Inflammatory macrophage treated with lipopolysaccharide for 4 hours (primary cell): ENCODE measurements around the gene PON2.
"Not testable (repeated sequence)": the region's sequence is repeated elsewhere in the genome, so short reads cannot be mapped to it uniquely, and the experiment has no call there.

Experiments used
- DNase-seq: peaks from one replicate; pipeline ENCODE4 v3.0.0-alpha.2; 2020

The PON2 gene

GRCh38 chr7:95398155-95398940 lies 36.5 kb downstream of the PON2 start:
- DNase-seq = no peak

GRCh38 chr7:95397381-95397780 lies 37.4 kb downstream of the PON2 start:
- DNase-seq = no peak

GRCh38 chr7:95396136-95397032 lies 38.4 kb downstream of the PON2 start, which contains the start of gene PON3:
TSS of gene PON3 (minus strand) at chr7:95396375. CDS start at chr7:95396350, 25 bp downstream.
- DNase-seq = peak; percentile 10

GRCh38 chr7:95395755-95396135 lies 39.1 kb downstream of the PON2 start:
- no peak for DNase-seq

GRCh38 chr7:95394370-95394769 lies 40.5 kb downstream of the PON2 start:
- no peak for DNase-seq

GRCh38 chr7:95391761-95392160 lies 43.1 kb downstream of the PON2 start:
- no peak for DNase-seq

- no peak for DNase-seq
These were observed 45.3 kb downstream of the PON2 start for GRCh38 chr7:95389516-95389915.

GRCh38 chr7:95379457-95379856 lies 55.4 kb downstream of the PON2 start:
- not testable (repeated sequence) for DNase-seq

- DNase-seq = no peak
These were observed 58.0 kb downstream of the PON2 start for GRCh38 chr7:95376632-95377400.

- DNase-seq = no peak
These were observed 59.1 kb downstream of the PON2 start for GRCh38 chr7:95375591-95376257.

GRCh38 chr7:95373323-95373722 lies 61.5 kb downstream of the PON2 start:
- no peak for DNase-seq

GRCh38 chr7:95368235-95368634 lies 66.6 kb downstream of the PON2 start:
- no peak for DNase-seq

- no peak for DNase-seq
These were observed 67.2 kb downstream of the PON2 start for GRCh38 chr7:95367606-95368005.

- no peak for DNase-seq
These were observed 69.7 kb downstream of the PON2 start for GRCh38 chr7:95365151-95365550.

- DNase-seq = no peak
These were observed 77.2 kb downstream of the PON2 start for GRCh38 chr7:95357623-95358022.
